Stimulated activated CD4-positive, alpha-beta T cell treated with anti-CD3 and anti-CD28 coated beads, Interleukin-2, amount 100 ng/mL, for 4 hours (primary cell): ENCODE data around the gene SMAD7.

Experiments used
- DNase-seq: peaks from one replicate; pipeline ENCODE4 v3.0.0-alpha.2; 2020; ENCODE audit warnings: low read depth

The SMAD7 gene

GRCh38 chr18:48929941-48930713, 20.6 kb downstream of the SMAD7 start:
- no peak for DNase-seq

GRCh38 chr18:48929212-48929612, 21.6 kb downstream of the SMAD7 start:
- DNase-seq, result no peak

GRCh38 chr18:48928787-48929186, 22.0 kb downstream of the SMAD7 start:
- peak; percentile 55 for DNase-seq

GRCh38 chr18:48927286-48928080, 23.3 kb downstream of the SMAD7 start:
- no peak for DNase-seq

GRCh38 chr18:48926420-48926857, 24.3 kb downstream of the SMAD7 start:
- no peak for DNase-seq

- DNase-seq, result no peak
Measured at GRCh38 chr18:48925491-48925780, 25.3 kb downstream of the SMAD7 start.

GRCh38 chr18:48924630-48925490, 25.9 kb downstream of the SMAD7 start:
- no peak for DNase-seq

GRCh38 chr18:48923746-48924629, 26.8 kb downstream of the SMAD7 start:
- no peak for DNase-seq

- DNase-seq, result no peak
Measured at GRCh38 chr18:48922801-48923730, 27.7 kb downstream of the SMAD7 start.

GRCh38 chr18:48922226-48922800, 28.5 kb downstream of the SMAD7 start:
- DNase-seq, result no peak

GRCh38 chr18:48921305-48922225, 29.2 kb downstream of the SMAD7 start:
- DNase-seq, result no peak

- no peak for DNase-seq
Measured at GRCh38 chr18:48920408-48921038, 30.2 kb downstream of the SMAD7 start.

GRCh38 chr18:48919547-48919946, 31.2 kb downstream of the SMAD7 start:
- DNase-seq, result no peak

- DNase-seq, result no peak
Measured at GRCh38 chr18:48918660-48919456, 31.9 kb downstream of the SMAD7 start.

- DNase-seq, result no peak
Measured at GRCh38 chr18:48917579-48918517, 32.9 kb downstream of the SMAD7 start.

GRCh38 chr18:48915626-48916425, 34.9 kb downstream of the SMAD7 start:
- DNase-seq, result no peak
